Fibroblast of gingiva (primary cell): ENCODE results near the gene CTNNA2.

ENCODE experiments used
- DNase-seq: peaks from one replicate; pipeline ENCODE4 v3.0.0-alpha.2; 2011; ENCODE audit warnings: low read depth

CTNNA2 gene

DNA sequence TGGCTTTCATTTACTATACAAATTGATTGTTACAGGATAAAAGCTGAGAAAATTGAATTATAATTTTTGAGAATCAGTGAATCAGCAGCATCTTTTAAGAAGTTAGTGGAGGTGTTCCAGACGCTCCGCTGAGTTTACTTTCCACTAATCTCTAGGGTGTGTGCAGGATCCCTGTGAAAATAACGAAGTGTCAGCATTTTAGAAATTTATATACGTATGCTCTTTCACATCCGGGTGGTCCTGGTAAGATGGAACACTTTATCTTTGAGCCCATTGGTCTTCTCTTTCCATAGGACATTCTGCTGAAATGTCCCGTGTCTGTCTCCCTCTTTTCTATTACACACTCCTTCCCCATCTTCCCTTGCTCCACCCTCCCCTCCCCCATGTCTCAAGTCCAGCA is 1060.3 kb downstream of the CTNNA2 start:
- DNase-seq = no peak

DNA sequence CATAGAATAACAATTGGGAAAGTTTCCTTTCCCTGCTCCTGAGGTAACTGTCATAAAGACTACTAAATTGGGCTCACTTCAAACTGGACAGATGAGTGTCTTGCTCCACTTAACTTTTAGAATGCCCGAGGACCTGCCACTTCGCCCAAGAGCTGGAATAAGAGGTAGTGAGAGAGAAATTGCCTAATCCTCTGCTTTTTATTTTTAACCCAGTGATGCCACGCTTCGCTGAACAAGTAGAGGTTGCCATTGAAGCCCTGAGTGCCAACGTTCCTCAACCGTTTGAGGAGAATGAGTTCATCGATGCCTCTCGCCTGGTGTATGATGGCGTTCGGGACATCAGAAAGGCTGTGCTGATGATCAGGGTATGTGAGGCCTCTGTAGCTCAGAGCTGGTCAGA is 1061.1 kb downstream of the CTNNA2 start:
- no peak for DNase-seq

DNA sequence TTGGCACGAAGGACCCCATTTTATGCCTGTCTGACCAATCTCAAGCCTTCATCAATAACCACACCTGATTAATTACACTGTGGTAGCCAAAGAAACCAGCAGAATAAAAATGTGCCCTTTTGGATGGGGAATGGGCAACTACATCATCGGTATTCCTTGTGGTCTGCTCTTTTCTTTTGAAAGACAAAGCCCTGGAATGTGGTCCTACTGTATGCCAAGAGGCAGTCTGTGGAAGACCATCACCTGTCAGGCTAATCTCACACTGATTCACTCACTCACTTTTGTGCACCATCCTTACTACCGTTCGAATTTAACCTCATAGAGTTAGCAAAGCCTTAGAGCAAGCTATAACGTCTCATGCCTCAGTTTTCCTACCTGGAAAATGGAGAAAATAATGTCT is 1066.9 kb downstream of the CTNNA2 start:
- DNase-seq = no peak

DNA sequence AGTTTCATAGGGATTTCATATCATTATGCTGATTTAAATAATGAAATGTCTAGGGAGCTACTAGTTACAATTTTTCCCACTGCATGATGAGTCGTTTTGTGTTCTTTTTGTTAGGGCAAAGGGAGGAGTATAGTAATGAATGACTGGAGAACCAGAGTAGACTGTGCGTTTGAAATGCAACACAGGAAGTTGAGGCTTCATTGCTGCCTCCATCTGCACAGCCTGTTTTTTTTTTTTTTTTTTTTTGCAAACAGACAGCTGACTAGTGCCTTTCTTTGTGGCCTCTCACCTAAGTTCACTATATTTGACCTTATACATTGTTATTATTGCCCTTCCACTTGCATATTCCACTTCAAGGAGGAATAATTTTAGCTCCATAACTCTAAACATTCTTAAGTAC is 1078.4 kb downstream of the CTNNA2 start:
- DNase-seq = no peak

DNA sequence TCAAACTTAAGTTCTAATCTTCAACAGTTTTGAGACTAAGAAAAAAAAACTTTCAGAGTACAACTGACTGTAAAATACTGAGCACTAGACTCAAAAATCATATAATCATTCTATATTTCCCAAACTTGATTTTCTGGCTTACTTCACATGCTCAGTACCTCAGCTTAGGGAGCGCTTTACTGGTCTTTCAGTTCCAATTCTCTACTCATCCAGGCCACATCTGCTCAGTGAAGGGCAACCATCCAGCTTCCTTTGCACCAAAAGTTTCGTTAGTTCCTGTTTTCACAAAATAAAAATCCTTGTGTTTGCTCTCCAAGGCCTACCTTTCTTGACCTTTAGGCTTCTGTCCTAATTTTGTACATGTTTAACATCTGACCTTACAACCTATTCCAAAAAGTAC is 1079.3 kb downstream of the CTNNA2 start:
- DNase-seq = no peak

DNA sequence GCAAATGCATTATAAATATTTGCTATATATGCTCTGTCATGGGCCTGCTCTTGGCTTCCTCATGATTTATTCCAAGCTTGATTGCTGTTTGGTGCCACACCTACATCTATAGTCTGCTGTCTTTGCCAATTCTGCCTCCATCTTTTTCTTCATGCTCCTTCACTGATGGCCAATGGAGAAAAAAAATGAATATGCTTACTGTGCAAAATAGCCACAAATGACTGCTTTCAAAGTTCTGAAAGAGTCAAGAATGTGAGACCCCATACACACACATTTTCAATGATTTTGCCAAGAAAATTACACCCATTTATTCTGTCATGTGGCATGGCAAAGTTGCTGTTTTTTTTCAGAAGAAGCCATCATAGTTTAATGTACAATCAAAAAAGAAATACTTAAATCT is 1097.3 kb downstream of the CTNNA2 start:
- DNase-seq = no peak

DNA sequence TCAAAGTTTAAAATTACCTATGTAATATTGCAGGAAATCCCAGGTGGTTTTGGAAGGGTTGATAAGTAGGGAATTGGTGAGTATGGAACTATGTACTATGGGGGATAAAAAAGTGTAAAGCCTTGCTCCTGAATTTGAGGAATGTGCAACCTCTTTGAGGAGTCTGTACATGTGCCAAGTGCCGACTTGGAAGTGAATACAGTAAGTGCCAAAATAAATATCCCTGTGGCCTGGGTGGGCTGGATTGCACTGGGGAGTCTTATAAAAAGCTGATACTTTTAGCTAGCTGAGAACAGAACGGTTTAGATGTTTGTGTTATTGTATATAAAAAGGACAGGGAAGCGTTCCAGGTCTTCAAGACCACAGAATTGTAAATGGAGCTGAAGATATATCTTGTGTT is 1108.8 kb downstream of the CTNNA2 start:
- DNase-seq = no peak

DNA sequence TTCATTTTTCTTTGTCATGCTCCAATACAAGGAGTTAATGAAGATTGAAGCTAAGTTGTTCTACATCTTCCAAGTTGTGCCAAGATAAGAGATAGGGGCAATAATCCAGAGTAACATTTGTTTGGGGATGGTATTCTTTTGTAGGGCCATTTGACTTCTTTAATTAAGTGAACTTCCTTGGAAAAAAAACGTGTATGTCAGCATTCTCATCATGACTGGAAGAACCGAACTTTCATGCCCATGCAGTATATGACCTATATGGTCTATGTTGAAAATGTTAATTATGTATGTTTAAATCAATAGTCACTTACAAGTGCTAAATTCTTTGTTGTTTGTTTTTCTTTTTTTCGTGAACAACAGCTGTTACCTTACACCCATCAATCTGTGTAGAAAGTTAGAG is 1111.2 kb downstream of the CTNNA2 start:
- no peak for DNase-seq

DNA sequence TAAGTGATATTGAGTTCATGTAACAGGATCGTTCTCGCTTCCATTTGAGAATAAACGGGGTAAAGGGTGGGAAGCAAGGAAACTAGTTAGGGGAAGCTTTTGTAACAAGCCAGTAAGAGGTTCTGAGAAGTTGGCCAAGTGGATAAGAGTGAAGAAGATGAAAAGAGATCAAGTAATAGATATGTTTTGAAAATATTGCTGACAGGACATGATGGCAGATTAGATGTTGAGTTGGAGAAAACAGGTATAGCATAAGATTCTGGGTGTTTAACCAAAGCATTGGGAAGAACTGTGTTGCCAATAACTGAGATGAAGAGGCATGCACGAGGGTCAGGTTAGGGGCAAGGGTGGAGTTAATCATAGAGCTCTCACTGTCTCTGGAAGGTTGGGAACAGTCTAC is 1121.7 kb downstream of the CTNNA2 start:
- no peak for DNase-seq

DNA sequence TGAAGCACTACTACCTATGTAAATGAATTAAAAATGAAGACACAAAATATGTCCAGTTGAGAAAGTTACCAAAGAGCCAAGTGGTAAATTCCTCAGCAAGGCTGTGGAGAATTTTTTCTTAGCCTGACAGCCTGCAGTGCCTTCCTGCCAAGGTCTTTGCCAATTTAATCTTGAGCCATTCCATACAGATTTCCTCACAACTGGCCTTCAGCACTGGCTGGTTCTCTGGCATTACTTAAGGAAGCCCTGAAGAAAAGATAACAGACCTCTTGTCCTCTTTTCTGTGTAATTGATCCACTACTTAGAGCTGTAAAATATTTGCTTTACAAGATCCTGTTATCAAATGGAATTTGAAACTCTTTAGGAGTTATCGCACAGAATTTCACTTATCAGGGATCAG is 1125.9 kb downstream of the CTNNA2 start:
- no peak for DNase-seq

DNA sequence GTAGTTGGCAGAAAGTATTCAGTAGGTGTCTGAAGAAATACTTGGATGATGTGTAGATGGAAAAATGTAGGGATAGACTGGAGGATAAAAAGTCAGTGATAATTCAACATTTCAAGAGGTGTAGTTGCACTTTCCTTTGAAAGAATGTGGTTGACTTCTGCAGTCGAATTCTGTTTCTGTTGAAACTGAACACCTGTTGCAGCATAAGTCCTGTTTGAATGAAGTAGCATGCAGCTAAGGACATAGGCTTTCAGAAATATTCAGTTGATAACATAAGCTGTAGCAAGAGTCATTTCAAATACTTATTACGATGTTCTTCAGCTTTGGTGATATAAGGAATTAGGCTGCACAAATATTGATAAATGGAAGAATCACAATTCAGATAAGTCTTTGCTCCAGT is 1129.6 kb downstream of the CTNNA2 start:
- DNase-seq = no peak

DNA sequence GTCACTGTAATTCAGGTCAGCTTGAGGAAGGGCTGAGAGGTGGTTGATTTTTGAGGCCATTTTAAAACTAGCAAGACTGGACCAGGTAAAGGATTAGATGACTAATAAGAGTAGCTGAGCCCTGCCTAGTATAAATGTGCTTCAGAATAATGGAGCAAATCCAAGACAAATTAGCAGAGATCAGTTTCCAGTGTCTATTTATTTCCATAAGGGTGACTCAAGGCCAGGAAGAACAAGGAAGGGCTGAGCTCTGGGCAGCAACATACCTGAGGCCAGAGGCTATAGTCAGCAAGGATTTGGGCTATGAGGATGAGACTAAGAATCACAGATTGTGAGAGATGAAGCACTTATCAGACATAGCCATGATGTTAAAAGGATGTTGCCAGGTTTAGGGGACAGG is 1130.7 kb downstream of the CTNNA2 start:
- DNase-seq = no peak

DNA sequence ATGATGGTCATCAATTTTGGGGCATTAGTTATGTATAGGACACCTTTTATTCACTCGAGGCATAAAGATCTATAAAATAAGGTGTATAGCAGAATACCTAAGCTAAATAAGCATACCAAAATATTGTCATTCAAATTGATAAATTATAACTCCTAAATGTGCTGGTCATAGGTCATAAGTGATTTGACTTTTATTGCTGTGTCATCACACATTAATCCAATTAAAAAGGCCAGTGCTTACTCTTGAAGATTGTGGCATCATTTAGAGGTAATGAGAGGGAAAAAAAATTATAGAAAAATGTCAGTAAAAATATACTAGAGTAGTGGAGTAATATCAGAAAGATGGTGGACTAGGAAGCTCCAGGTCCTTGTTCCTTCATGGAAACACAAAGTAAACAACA is 1138.6 kb downstream of the CTNNA2 start:
- no peak for DNase-seq

DNA sequence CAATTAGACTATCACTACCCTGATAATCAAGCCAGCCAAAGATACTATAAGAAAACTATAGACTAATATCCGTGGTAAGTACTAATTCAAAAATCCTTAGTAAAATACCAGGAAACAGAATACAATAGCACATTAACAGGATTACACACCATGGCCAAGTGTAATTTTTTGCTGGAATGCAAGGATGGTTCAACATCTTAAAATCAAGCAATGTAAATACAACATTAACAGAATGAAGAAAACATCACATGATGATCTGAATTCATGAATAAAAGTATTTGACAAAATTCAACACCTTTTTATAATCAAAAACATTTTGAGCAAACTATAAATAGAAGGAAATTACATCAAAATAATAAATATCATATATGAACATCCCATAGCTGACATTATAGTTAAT is 1142.4 kb downstream of the CTNNA2 start:
- no peak for DNase-seq

DNA sequence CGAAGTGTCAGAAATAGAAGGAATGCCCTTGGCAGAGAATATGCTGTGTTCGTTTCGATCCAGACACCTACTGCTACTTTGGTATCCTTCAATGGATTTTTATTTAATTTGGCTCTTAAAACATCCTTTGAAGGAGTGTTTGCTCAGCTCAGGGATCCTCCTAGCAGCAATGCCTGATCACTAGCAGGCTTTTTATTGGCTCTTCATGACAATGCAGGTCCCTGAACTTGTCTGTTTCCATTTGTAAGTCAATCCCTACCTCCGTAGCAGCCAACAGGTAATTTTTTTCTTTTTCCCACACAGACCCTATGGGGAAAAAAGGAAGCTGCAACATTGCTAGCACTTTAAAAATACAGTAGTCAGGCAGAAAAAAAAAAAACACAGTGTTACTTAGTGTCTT is 1157.9 kb downstream of the CTNNA2 start:
- no peak for DNase-seq

DNA sequence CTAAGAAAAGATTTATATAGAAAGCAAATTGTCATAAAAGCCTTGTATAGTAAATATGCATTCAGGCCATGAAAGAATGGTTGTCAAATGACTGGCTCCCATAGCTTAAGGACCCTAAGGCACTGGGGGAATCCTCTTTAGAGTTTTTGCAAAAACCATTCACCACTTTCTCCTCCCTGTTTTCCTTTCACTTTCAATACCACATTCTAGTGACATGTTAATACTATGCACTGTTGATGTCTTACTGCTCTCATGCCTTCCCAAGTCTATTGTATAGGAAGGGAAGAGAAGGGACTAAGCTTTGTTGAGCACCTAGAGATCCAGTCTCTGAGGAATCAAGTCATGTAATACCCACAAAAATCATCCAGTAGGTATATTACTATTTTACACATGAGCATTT is 1174.7 kb downstream of the CTNNA2 start:
- DNase-seq = no peak

DNA sequence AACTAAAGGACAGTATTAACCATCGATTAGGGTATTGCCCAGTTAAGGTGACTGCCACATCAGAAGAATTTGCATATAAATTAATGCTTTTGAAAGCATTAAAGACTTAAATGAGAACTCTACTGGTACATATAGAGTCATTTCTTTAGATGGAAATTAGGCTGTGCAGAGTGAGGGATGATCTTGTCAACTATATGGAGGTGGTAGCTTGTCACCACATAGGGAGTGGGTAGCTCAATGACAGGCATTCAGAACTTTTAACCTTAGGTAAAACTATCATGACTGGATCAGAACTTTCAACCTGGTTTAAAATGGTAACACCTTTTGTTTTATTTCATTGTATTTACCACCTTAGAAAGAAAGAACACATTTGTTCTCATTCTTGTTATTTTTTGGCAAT is 1176.3 kb downstream of the CTNNA2 start:
- no peak for DNase-seq
